Mesenchymal stem cell (in vitro differentiated cells and primary cell): ENCODE data around the gene CDC42SE2.

Experiments used
- DNase-seq: peaks from one replicate; pipeline ENCODE4 v3.0.0-alpha.2; 2013
- H2AFZ ChIP-seq: one replicate; pipeline ENCODE4 v1.6.1; 2013; ENCODE audit warnings: low read depth, mild to moderate bottlenecking, control low read depth, inconsistent platforms, low read length, moderate library complexity
- H2AK5ac ChIP-seq: 2 replicates; pipeline ENCODE4 v1.6.1; 2013; ENCODE audit warnings: low read length, moderate library complexity, mild to moderate bottlenecking, inconsistent platforms; ENCODE audit not compliant: severe bottlenecking
- H2BK120ac ChIP-seq: one replicate; pipeline ENCODE4 v1.6.1; 2013; ENCODE audit warnings: low read depth, mild to moderate bottlenecking, inconsistent platforms, low read length, moderate library complexity
- H2BK12ac ChIP-seq, 2 experiments: one replicate each; pipeline ENCODE4 v1.6.1; 2013; ENCODE audit warnings: inconsistent platforms in 2 of 2, low read length in 2 of 2, mild to moderate bottlenecking in 2 of 2, moderate library complexity in 2 of 2, control low read depth in 1 of 2
- H2BK15ac ChIP-seq: one replicate; pipeline ENCODE4 v1.6.1; 2013; ENCODE audit warnings: mild to moderate bottlenecking, low read depth, inconsistent platforms; ENCODE audit not compliant: poor library complexity, severe bottlenecking
- H2BK5ac ChIP-seq: 2 replicates; pipeline ENCODE4 v1.6.1; 2013; ENCODE audit warnings: low read depth, mild to moderate bottlenecking, low read length, control low read depth, inconsistent platforms; ENCODE audit not compliant: poor library complexity, severe bottlenecking
- H3K14ac ChIP-seq, 2 experiments: one replicate each; pipeline ENCODE4 v1.6.1; 2013; ENCODE audit warnings: inconsistent platforms in 2 of 2, low read length in 2 of 2, control low read depth in 1 of 2, mild to moderate bottlenecking in 1 of 2, moderate library complexity in 1 of 2
- H3K18ac ChIP-seq, 2 experiments: one replicate each; pipeline ENCODE4 v1.6.1; 2013; ENCODE audit warnings: inconsistent platforms in 2 of 2, low read length in 2 of 2, control low read depth in 1 of 2, low read depth in 1 of 2, mild to moderate bottlenecking in 1 of 2
- H3K23ac ChIP-seq, 2 experiments: one replicate each; pipeline ENCODE4 v1.6.1; 2013; ENCODE audit warnings: inconsistent platforms in 2 of 2, low read length in 2 of 2, mild to moderate bottlenecking in 2 of 2, moderate library complexity in 2 of 2, control low read depth in 1 of 2
- H3K27ac ChIP-seq: 2 replicates; pipeline ENCODE4 v1.5.1; 2013; ENCODE audit warnings: mild to moderate bottlenecking, moderate library complexity, low read length, control low read depth, inconsistent platforms; ENCODE audit not compliant: poor library complexity, severe bottlenecking
- H3K27me3 ChIP-seq, 2 experiments: 2 replicates each; pipeline versions ENCODE4 v1.6.1 to v1.7.0; 2013; ENCODE audit warnings: low read length in 2 of 2, mild to moderate bottlenecking in 2 of 2, moderate library complexity in 2 of 2, control low read depth in 1 of 2, inconsistent platforms in 1 of 2; ENCODE audit not compliant: control insufficient read depth in 1 of 2, insufficient read depth in 1 of 2
- H3K36me3 ChIP-seq, 2 experiments: 2 replicates each; pipeline versions ENCODE4 v1.6.1 to v1.7.0; 2013; ENCODE audit warnings: low read length in 2 of 2, control low read depth in 1 of 2, inconsistent platforms in 1 of 2, low read depth in 1 of 2, mild to moderate bottlenecking in 1 of 2; ENCODE audit not compliant: insufficient read depth in 2 of 2, control insufficient read depth in 1 of 2
- H3K4ac ChIP-seq, 2 experiments: one replicate each; pipeline ENCODE4 v1.6.1; 2013; ENCODE audit warnings: inconsistent platforms in 2 of 2, low read length in 2 of 2, mild to moderate bottlenecking in 2 of 2, moderate library complexity in 2 of 2, control low read depth in 1 of 2, low read depth in 1 of 2
- H3K4me1 ChIP-seq: 2 replicates; pipeline ENCODE4 v1.6.1; 2013; ENCODE audit warnings: low read depth, low read length, control low read depth; ENCODE audit not compliant: control insufficient read depth, insufficient read depth
- H3K4me2 ChIP-seq: 2 replicates; pipeline ENCODE4 v1.6.1; 2013; ENCODE audit warnings: low read length, mild to moderate bottlenecking, inconsistent platforms; ENCODE audit not compliant: poor library complexity, severe bottlenecking
- H3K4me3 ChIP-seq, 2 experiments: 2 replicates each; pipeline versions ENCODE4 v1.5.1 to v1.7.0; 2013; ENCODE audit warnings: low read length in 2 of 2, mild to moderate bottlenecking in 2 of 2, control low read depth in 1 of 2, low read depth in 1 of 2; ENCODE audit not compliant: insufficient read depth in 1 of 2
- H3K79me1 ChIP-seq: replicated peaks from 2 replicates; pipeline ENCODE4 v1.6.1; 2013; ENCODE audit warnings: mild to moderate bottlenecking, control low read depth, low read length, inconsistent platforms; ENCODE audit not compliant: poor library complexity, severe bottlenecking
- H3K9ac ChIP-seq: 2 replicates; pipeline ENCODE4 v1.7.0; 2013; ENCODE audit warnings: mild to moderate bottlenecking, low read length, moderate library complexity
- H3K9me3 ChIP-seq: 2 replicates; pipeline ENCODE4 v1.7.0; 2013; ENCODE audit warnings: mild to moderate bottlenecking, low read length; ENCODE audit not compliant: control insufficient read depth
- H4K8ac ChIP-seq: one replicate; pipeline ENCODE4 v1.6.1; 2013; ENCODE audit warnings: inconsistent platforms, mild to moderate bottlenecking, low read length, moderate library complexity
- H4K91ac ChIP-seq: one replicate; pipeline ENCODE4 v1.6.1; 2013; ENCODE audit warnings: mild to moderate bottlenecking, low read length, inconsistent platforms
- WGBS: methylation state at CpG from one replicate; pipeline ENCODE4 v1.1.7; 2013; ENCODE audit warnings: mixed read lengths; 5-methylcytosine and 5-hydroxymethylcytosine counted together

Gene CDC42SE2

DNA sequence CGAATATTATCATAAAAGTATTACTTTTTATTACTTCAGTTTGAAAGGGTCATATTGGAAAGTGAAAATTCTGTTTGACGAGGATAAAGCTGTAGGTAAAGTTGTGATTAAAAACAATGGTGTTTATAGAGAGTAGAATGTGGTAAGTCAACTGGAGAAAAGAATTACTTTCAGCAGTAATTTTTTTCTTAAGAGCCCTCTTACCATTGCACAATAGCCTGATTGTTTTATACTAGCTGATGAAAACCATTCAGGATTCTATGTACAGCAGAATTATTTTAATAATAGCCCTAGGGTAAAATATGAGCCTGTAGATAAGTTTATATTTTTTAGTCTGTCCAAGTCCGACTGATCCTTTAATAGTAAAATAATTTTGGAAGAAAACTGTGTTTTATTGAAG is 16.6 kb downstream of the CDC42SE2 start:
- H2BK12ac ChIP-seq = no peak overlapping the region
- H2BK120ac ChIP-seq = no peak overlapping the region
- H3K18ac ChIP-seq = no peak overlapping the region
- no peak overlapping the region for H2AFZ ChIP-seq
- no peak overlapping the region for H2BK5ac ChIP-seq
- WGBS = 50% methylated on average over 1 of the region's 3 CpGs
- no peak overlapping the region for H2AK5ac ChIP-seq
- H3K4me1 ChIP-seq = no peaks in the 10 kb centered on the region
- H3K27me3 ChIP-seq = no peaks in the 10 kb centered on the region
- H3K27ac ChIP-seq = no peak overlapping the region
- H2BK15ac ChIP-seq = no peak overlapping the region
- H3K4me2 ChIP-seq = no peak overlapping the region
- no peak overlapping the region for H4K91ac ChIP-seq
- no peak overlapping the region for H3K23ac ChIP-seq
- H3K4me3 ChIP-seq = no peak overlapping the region
- no peaks in the 10 kb centered on the region for H3K9me3 ChIP-seq
- no peak overlapping the region for H3K14ac ChIP-seq
- H3K79me1 ChIP-seq = peaks cover 7% of the 10 kb centered on the region
- no peak overlapping the region for H4K8ac ChIP-seq
- H3K4ac ChIP-seq = no peak overlapping the region
- H3K36me3 ChIP-seq = no peaks in the 10 kb centered on the region
- no peak overlapping the region for H3K9ac ChIP-seq
- DNase-seq = peak; percentile 21

DNA sequence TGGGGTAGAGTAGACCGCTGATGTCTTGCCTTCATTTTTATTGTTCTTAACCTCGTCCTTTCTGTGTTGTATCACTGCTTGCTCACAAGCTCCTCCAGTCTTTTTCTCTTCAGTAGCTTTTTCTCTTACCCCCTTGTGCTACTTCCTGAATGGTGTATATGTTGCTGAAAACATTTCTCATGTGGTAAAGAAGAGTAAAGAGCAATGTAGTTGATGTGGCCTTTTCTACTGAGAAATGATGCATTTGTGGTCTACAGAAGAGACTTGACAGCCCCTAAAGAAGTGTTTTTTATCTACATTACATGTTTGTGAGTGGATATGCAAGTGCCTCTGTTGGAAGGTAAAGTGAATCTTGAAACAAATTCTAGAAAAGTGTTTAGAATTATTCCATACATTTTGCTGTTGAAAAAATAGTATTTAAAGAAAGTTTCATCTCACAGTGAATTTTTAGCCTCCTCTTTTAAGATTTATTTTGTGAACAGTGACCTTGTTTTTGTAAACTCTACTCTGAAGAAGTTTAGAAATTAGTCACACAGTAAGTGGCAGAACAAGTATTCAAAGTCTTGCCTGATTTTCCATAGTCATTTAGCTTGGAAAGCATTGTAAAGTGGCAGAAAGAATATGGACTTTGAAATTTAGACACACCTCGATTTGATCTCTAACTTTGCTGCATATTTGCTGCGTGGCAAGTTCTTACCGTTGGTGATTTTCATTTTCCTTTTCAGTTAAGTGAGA is 17.4 kb downstream of the CDC42SE2 start:
- H3K27ac ChIP-seq = no peak overlapping the region
- 88% methylated on average over 5 of the region's 5 CpGs for WGBS
- no peak overlapping the region for H3K18ac ChIP-seq

DNA sequence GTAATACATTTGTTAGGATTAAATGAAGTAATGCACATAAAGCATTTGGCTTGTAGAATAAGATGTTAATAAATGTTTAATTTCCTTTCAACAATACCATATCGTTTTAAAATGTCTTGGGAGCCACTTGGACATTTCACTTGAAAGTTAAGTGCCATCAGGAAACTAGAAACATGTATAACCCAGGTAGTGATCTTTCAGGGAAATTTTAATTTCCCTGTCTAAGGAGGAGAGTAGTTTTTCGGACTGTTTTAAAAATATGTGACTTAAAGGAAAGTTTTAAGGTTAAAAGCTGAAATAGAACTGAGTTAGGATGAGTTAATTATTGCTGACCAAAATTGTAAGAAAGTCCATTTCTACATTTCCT is 18.0 kb downstream of the CDC42SE2 start:
- WGBS = 88% methylated on average over 2 of the region's 2 CpGs
- H3K9me3 ChIP-seq = no peaks in the 10 kb centered on the region
- no peak overlapping the region for H2BK5ac ChIP-seq
- H3K4me2 ChIP-seq = no peak overlapping the region
- no peak overlapping the region for H2BK15ac ChIP-seq
- no peak overlapping the region for H3K18ac ChIP-seq
- H2BK120ac ChIP-seq = no peak overlapping the region
- no peak overlapping the region for H2AFZ ChIP-seq
- no peaks in the 10 kb centered on the region for H3K36me3 ChIP-seq
- H4K8ac ChIP-seq = no peak overlapping the region
- H3K4me1 ChIP-seq = no peaks in the 10 kb centered on the region
- H3K27ac ChIP-seq = no peak overlapping the region
- no peak overlapping the region for H3K23ac ChIP-seq
- DNase-seq = no peak
- H4K91ac ChIP-seq = no peak overlapping the region
- peaks cover 12% of the 10 kb centered on the region for H3K79me1 ChIP-seq
- no peak overlapping the region for H2BK12ac ChIP-seq
- no peak overlapping the region for H3K14ac ChIP-seq
- H3K4me3 ChIP-seq = no peak overlapping the region
- no peak overlapping the region for H3K9ac ChIP-seq
- H2AK5ac ChIP-seq = no peak overlapping the region
- no peaks in the 10 kb centered on the region for H3K27me3 ChIP-seq
- H3K4ac ChIP-seq = no peak overlapping the region

More for the DNA sequence above, 17.4 kb downstream of the CDC42SE2 start:
- no peak overlapping the region for H2AK5ac ChIP-seq
- no peak overlapping the region for H4K91ac ChIP-seq
- peaks cover 10% of the 10 kb centered on the region for H3K79me1 ChIP-seq
- no peak overlapping the region for H3K4me3 ChIP-seq
- no peak overlapping the region for H3K23ac ChIP-seq
- H3K27me3 ChIP-seq = no peaks in the 10 kb centered on the region
- DNase-seq = peak; percentile 68
- H3K4me2 ChIP-seq = no peak overlapping the region
- H2AFZ ChIP-seq = no peak overlapping the region
- no peak overlapping the region for H3K9ac ChIP-seq
- H2BK5ac ChIP-seq = no peak overlapping the region
- H2BK15ac ChIP-seq = no peak overlapping the region
- no peaks in the 10 kb centered on the region for H3K9me3 ChIP-seq
- no peaks in the 10 kb centered on the region for H3K4me1 ChIP-seq
- no peak overlapping the region for H3K4ac ChIP-seq
- H4K8ac ChIP-seq = no peak overlapping the region
- no peak overlapping the region for H3K14ac ChIP-seq
- no peaks in the 10 kb centered on the region for H3K36me3 ChIP-seq
- H2BK120ac ChIP-seq = no peak overlapping the region
- no peak overlapping the region for H2BK12ac ChIP-seq

DNA sequence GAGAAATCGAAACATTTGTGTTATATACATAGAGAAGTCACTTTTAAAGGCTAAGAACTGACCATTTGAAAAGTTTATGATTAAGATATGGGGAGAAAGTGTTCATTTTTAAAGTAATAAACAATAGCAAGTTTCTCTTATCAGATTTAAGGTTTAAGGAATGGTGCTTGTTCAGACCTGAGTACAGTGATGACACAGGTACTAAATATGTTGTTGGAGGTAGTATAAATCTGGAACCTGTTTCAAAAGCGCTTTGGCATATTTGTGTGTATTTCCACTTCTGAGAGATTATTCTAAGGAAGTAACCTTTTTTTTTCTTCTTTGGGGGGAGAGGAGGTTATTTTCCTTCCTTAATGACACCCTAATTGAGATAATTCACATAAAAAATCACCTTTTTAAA is 18.4 kb downstream of the CDC42SE2 start:
- H3K23ac ChIP-seq = no peak overlapping the region
- no peak overlapping the region for H3K14ac ChIP-seq
- no peak overlapping the region for H3K4me3 ChIP-seq
- no peak for DNase-seq
- no peak overlapping the region for H2BK12ac ChIP-seq
- H3K4ac ChIP-seq = no peak overlapping the region
- 100% methylated on average over 1 of the region's 2 CpGs for WGBS
- no peaks in the 10 kb centered on the region for H3K4me1 ChIP-seq
- no peaks in the 10 kb centered on the region for H3K9me3 ChIP-seq
- no peaks in the 10 kb centered on the region for H3K27me3 ChIP-seq
- no peak overlapping the region for H2AFZ ChIP-seq
- no peak overlapping the region for H2BK120ac ChIP-seq
- H3K4me2 ChIP-seq = no peak overlapping the region
- H2BK5ac ChIP-seq = no peak overlapping the region
- H4K8ac ChIP-seq = no peak overlapping the region
- no peak overlapping the region for H3K27ac ChIP-seq
- H2AK5ac ChIP-seq = no peak overlapping the region
- H3K18ac ChIP-seq = no peak overlapping the region
- no peak overlapping the region for H4K91ac ChIP-seq
- peaks cover 12% of the 10 kb centered on the region for H3K79me1 ChIP-seq
- no peaks in the 10 kb centered on the region for H3K36me3 ChIP-seq
- no peak overlapping the region for H2BK15ac ChIP-seq
- H3K9ac ChIP-seq = no peak overlapping the region
